ENCODE results near the gene ZNF740. TPM values are rescaled to one million over a fixed set of nuclear protein-coding genes. Genes with fewer than 3 reads are reported as not detected.
"Not testable (repeated sequence)": the region's sequence is repeated elsewhere in the genome, so short reads cannot be mapped to it uniquely, and the experiment has no call there.

Gene ZNF740
- polyA plus RNA-seq, 2 donors = 4.7 to 5.3 TPM

- Histone ChIP-seq H3K27ac (ENCODE audit: low read depth in 2 of 2, low read length in 1 of 2) (peak overlapping the region in 1 of 2 donors; percentile 34), H3K4me1 (ENCODE audit: control insufficient read depth in 2 of 2, insufficient read depth in 2 of 2, low read length in 1 of 2) (no peaks in the 10 kb centered on the region), H3K27me3 (ENCODE audit: control insufficient read depth in 1 of 2, insufficient read depth in 2 of 2, low read length in 2 of 2) (no peaks in the 10 kb centered on the region), H3K4me3 (ENCODE audit: low read depth in 1 of 2, low read length in 2 of 2) (no peak overlapping the region), H3K36me3 (ENCODE audit: control insufficient read depth in 2 of 2, insufficient read depth in 2 of 2, low read length in 1 of 2) (peaks cover 0 to 10% of the 10 kb centered on the region in 2 donors), H3K9me3 (ENCODE audit: control insufficient read depth in 2 of 2, insufficient read depth in 1 of 2, low read depth in 1 of 2, low read length in 1 of 2) (no peaks in the 10 kb centered on the region)
- WGBS, 2 donors = 16 to 17% methylated on average over 14 of the region's 14 CpGs
Measured at GRCh38 chr12:53159195-53159839, 21.2 kb upstream of the ZNF740 start.

- no peaks in the 10 kb centered on the region for H3K4me1 ChIP-seq (ENCODE audit: control insufficient read depth in 2 of 2, insufficient read depth in 2 of 2, low read length in 1 of 2)
- H3K27ac ChIP-seq (ENCODE audit: low read depth in 2 of 2, low read length in 1 of 2) = peak overlapping the region in 1 of 2 donors; percentile 3
- H3K36me3 ChIP-seq (ENCODE audit: control insufficient read depth in 2 of 2, insufficient read depth in 2 of 2, low read length in 1 of 2) = peaks cover 0 to 10% of the 10 kb centered on the region in 2 donors
- no peak overlapping the region for H3K4me3 ChIP-seq (ENCODE audit: low read depth in 1 of 2, low read length in 2 of 2)
- H3K9me3 ChIP-seq (ENCODE audit: control insufficient read depth in 2 of 2, insufficient read depth in 1 of 2, low read depth in 1 of 2, low read length in 1 of 2) = no peaks in the 10 kb centered on the region
- H3K27me3 ChIP-seq (ENCODE audit: control insufficient read depth in 1 of 2, insufficient read depth in 2 of 2, low read length in 2 of 2) = no peaks in the 10 kb centered on the region
- 84 to 86% methylated on average over 13 to 16 of the region's 16 CpGs for WGBS, 2 donors
Measured at GRCh38 chr12:53160000-53160399, 20.5 kb upstream of the ZNF740 start.

- H3K4me3 ChIP-seq (ENCODE audit: low read depth in 1 of 2, low read length in 2 of 2) = no peak overlapping the region
- H3K27ac ChIP-seq (ENCODE audit: low read depth in 2 of 2, low read length in 1 of 2) = no peak overlapping the region
- 75 to 81% methylated on average over 2 of the region's 2 CpGs for WGBS, 2 donors
- no peaks in the 10 kb centered on the region for H3K9me3 ChIP-seq (ENCODE audit: control insufficient read depth in 2 of 2, insufficient read depth in 1 of 2, low read depth in 1 of 2, low read length in 1 of 2)
- H3K4me1 ChIP-seq (ENCODE audit: control insufficient read depth in 2 of 2, insufficient read depth in 2 of 2, low read length in 1 of 2) = no peaks in the 10 kb centered on the region
- no peaks in the 10 kb centered on the region for H3K27me3 ChIP-seq (ENCODE audit: control insufficient read depth in 1 of 2, insufficient read depth in 2 of 2, low read length in 2 of 2)
- peaks cover 0 to 10% of the 10 kb centered on the region in 2 donors for H3K36me3 ChIP-seq (ENCODE audit: control insufficient read depth in 2 of 2, insufficient read depth in 2 of 2, low read length in 1 of 2)
Measured at GRCh38 chr12:53160673-53161072, 19.8 kb upstream of the ZNF740 start.

- H3K27me3 ChIP-seq (ENCODE audit: control insufficient read depth in 1 of 2, insufficient read depth in 2 of 2, low read length in 2 of 2) = no peaks in the 10 kb centered on the region
- no peak overlapping the region for H3K27ac ChIP-seq (ENCODE audit: low read depth in 2 of 2, low read length in 1 of 2)
- H3K4me1 ChIP-seq (ENCODE audit: control insufficient read depth in 2 of 2, insufficient read depth in 2 of 2, low read length in 1 of 2) = no peaks in the 10 kb centered on the region
- no peaks in the 10 kb centered on the region for H3K9me3 ChIP-seq (ENCODE audit: control insufficient read depth in 2 of 2, insufficient read depth in 1 of 2, low read depth in 1 of 2, low read length in 1 of 2)
- H3K4me3 ChIP-seq (ENCODE audit: low read depth in 1 of 2, low read length in 2 of 2) = no peak overlapping the region
- H3K36me3 ChIP-seq (ENCODE audit: control insufficient read depth in 2 of 2, insufficient read depth in 2 of 2, low read length in 1 of 2) = peaks cover 0 to 10% of the 10 kb centered on the region in 2 donors
- 89 to 91% methylated on average over 8 of the region's 8 CpGs for WGBS, 2 donors
Measured at GRCh38 chr12:53161119-53161911, 19.2 kb upstream of the ZNF740 start.

GRCh38 chr12:53163008-53163407 is 17.5 kb upstream of the ZNF740 start:
- not testable (repeated sequence) for H3K4me3 ChIP-seq (ENCODE audit: low read depth in 1 of 2, low read length in 2 of 2); H3K4me1 ChIP-seq (ENCODE audit: control insufficient read depth in 2 of 2, insufficient read depth in 2 of 2, low read length in 1 of 2); H3K36me3 ChIP-seq (ENCODE audit: control insufficient read depth in 2 of 2, insufficient read depth in 2 of 2, low read length in 1 of 2); H3K9me3 ChIP-seq (ENCODE audit: control insufficient read depth in 2 of 2, insufficient read depth in 1 of 2, low read depth in 1 of 2, low read length in 1 of 2); H3K27ac ChIP-seq (ENCODE audit: low read depth in 2 of 2, low read length in 1 of 2); H3K27me3 ChIP-seq (ENCODE audit: control insufficient read depth in 1 of 2, insufficient read depth in 2 of 2, low read length in 2 of 2)
- 92 to 97% methylated on average over 2 of the region's 2 CpGs for WGBS, 2 donors

- peaks cover 4 to 11% of the 10 kb centered on the region in 2 donors for H3K36me3 ChIP-seq (ENCODE audit: control insufficient read depth in 2 of 2, insufficient read depth in 2 of 2, low read length in 1 of 2)
- H3K27me3 ChIP-seq (ENCODE audit: control insufficient read depth in 1 of 2, insufficient read depth in 2 of 2, low read length in 2 of 2) = no peaks in the 10 kb centered on the region
- no peaks in the 10 kb centered on the region for H3K9me3 ChIP-seq (ENCODE audit: control insufficient read depth in 2 of 2, insufficient read depth in 1 of 2, low read depth in 1 of 2, low read length in 1 of 2)
- H3K4me3 ChIP-seq (ENCODE audit: low read depth in 1 of 2, low read length in 2 of 2) = no peak overlapping the region
- H3K27ac ChIP-seq (ENCODE audit: low read depth in 2 of 2, low read length in 1 of 2) = no peak overlapping the region
- H3K4me1 ChIP-seq (ENCODE audit: control insufficient read depth in 2 of 2, insufficient read depth in 2 of 2, low read length in 1 of 2) = no peaks in the 10 kb centered on the region
Measured at GRCh38 chr12:53166837-53167236, 13.7 kb upstream of the ZNF740 start.

- Histone ChIP-seq H3K9me3 (ENCODE audit: control insufficient read depth in 2 of 2, insufficient read depth in 1 of 2, low read depth in 1 of 2, low read length in 1 of 2) (no peaks in the 10 kb centered on the region), H3K27ac (ENCODE audit: low read depth in 2 of 2, low read length in 1 of 2) (no peak overlapping the region), H3K4me1 (ENCODE audit: control insufficient read depth in 2 of 2, insufficient read depth in 2 of 2, low read length in 1 of 2) (no peaks in the 10 kb centered on the region), H3K36me3 (ENCODE audit: control insufficient read depth in 2 of 2, insufficient read depth in 2 of 2, low read length in 1 of 2) (peaks cover 4 to 11% of the 10 kb centered on the region in 2 donors), H3K4me3 (ENCODE audit: low read depth in 1 of 2, low read length in 2 of 2) (no peak overlapping the region), H3K27me3 (ENCODE audit: control insufficient read depth in 1 of 2, insufficient read depth in 2 of 2, low read length in 2 of 2) (no peaks in the 10 kb centered on the region)
- WGBS, 2 donors = 94 to 96% methylated on average over 7 of the region's 7 CpGs
Measured at GRCh38 chr12:53169644-53170043, 10.9 kb upstream of the ZNF740 start.

GRCh38 chr12:53170215-53170614 is 10.3 kb upstream of the ZNF740 start:
- Histone ChIP-seq H3K27ac (ENCODE audit: low read depth in 2 of 2, low read length in 1 of 2) (no peak overlapping the region), H3K9me3 (ENCODE audit: control insufficient read depth in 2 of 2, insufficient read depth in 1 of 2, low read depth in 1 of 2, low read length in 1 of 2) (no peaks in the 10 kb centered on the region), H3K27me3 (ENCODE audit: control insufficient read depth in 1 of 2, insufficient read depth in 2 of 2, low read length in 2 of 2) (no peaks in the 10 kb centered on the region), H3K36me3 (ENCODE audit: control insufficient read depth in 2 of 2, insufficient read depth in 2 of 2, low read length in 1 of 2) (peaks cover 4 to 11% of the 10 kb centered on the region in 2 donors), H3K4me1 (ENCODE audit: control insufficient read depth in 2 of 2, insufficient read depth in 2 of 2, low read length in 1 of 2) (no peaks in the 10 kb centered on the region), H3K4me3 (ENCODE audit: low read depth in 1 of 2, low read length in 2 of 2) (no peak overlapping the region)
- 94 to 95% methylated on average over 8 of the region's 8 CpGs for WGBS, 2 donors

- Histone ChIP-seq H3K4me3 (ENCODE audit: low read depth in 1 of 2, low read length in 2 of 2) (no peak overlapping the region), H3K27ac (ENCODE audit: low read depth in 2 of 2, low read length in 1 of 2) (no peak overlapping the region), H3K36me3 (ENCODE audit: control insufficient read depth in 2 of 2, insufficient read depth in 2 of 2, low read length in 1 of 2) (peaks cover 4 to 11% of the 10 kb centered on the region in 2 donors), H3K27me3 (ENCODE audit: control insufficient read depth in 1 of 2, insufficient read depth in 2 of 2, low read length in 2 of 2) (no peaks in the 10 kb centered on the region), H3K4me1 (ENCODE audit: control insufficient read depth in 2 of 2, insufficient read depth in 2 of 2, low read length in 1 of 2) (no peaks in the 10 kb centered on the region), H3K9me3 (ENCODE audit: control insufficient read depth in 2 of 2, insufficient read depth in 1 of 2, low read depth in 1 of 2, low read length in 1 of 2) (no peaks in the 10 kb centered on the region)
- 84 to 86% methylated on average over 14 of the region's 14 CpGs for WGBS, 2 donors
Measured at GRCh38 chr12:53170876-53171724, 9.4 kb upstream of the ZNF740 start.
